ENCODE results near the gene TNFRSF25. TPM values are rescaled to one million over a fixed set of nuclear protein-coding genes. Genes with fewer than 3 reads are reported as not detected.

The TNFRSF25 gene
- total and polyA plus RNA-seq, 2 donors (not counting 3 experiments of a cell fraction or from before 2014, with no cell fraction given), result 33.9 to 38.8 TPM

DNA sequence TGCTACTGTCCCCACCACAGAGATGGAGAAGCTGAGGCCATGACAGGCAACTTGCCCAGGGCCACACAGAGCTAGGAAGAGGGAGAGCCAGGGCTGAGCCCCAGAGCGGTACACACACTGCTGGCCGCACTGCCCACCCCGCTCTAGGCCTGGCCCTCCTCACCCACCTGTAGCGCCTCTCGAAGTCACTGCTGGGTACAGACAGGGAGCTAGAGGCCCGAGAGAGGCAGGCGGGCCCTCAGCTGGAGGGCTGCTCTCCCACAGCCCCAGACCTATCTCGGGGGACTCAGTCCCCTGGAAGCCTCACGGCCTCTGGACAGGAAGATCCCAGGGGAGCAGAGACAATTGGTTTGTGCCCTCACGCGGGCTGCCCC is 42.8 kb upstream of the TNFRSF25 start:
- Histone ChIP-seq H3K9me1 (replicated peaks; ENCODE audit: control insufficient read depth, extremely low read depth, insufficient read depth, low read length) (no peaks in the 10 kb centered on the region), H2AFZ (ENCODE audit: low read depth, low read length) (no peak overlapping the region), H3K9me3 (replicated peaks; ENCODE audit: control insufficient read depth, insufficient read depth, low read length) (no peaks in the 10 kb centered on the region), H3K4me2 (ENCODE audit: insufficient read depth, low read length) (no peak overlapping the region), H3K27ac (ENCODE audit: insufficient read depth, low read depth, low read length) (no peak overlapping the region), H3K4me1 (ENCODE audit: control insufficient read depth, extremely low read depth, insufficient read depth, low read length) (no peaks in the 10 kb centered on the region), H3K9ac (replicated peaks; ENCODE audit: extremely low read depth, insufficient read depth, low read length) (no peak overlapping the region), H3K36me3 (ENCODE audit: control insufficient read depth in 2 of 2, extremely low read depth in 1 of 2, insufficient read depth in 2 of 2, low read length in 2 of 2) (no peaks in the 10 kb centered on the region), H3K79me2 (ENCODE audit: control insufficient read depth, insufficient read depth, low read length) (no peaks in the 10 kb centered on the region), H3K27me3 (ENCODE audit: control insufficient read depth in 2 of 2, insufficient read depth in 2 of 2, low read length in 2 of 2) (no peaks in the 10 kb centered on the region), H3K4me3 (replicated peaks in 1 of 3; ENCODE audit: insufficient read depth in 1 of 3, low read depth in 1 of 3, low read length in 3 of 3) (no peak overlapping the region), H4K20me1 (replicated peaks; ENCODE audit: control insufficient read depth, extremely low read depth, insufficient read depth, low read length) (no peaks in the 10 kb centered on the region)
- ChIA-PET CTCF (interaction anchor here (1.5 kb wide), 1 partner anchor 14 kb away, joined by 9 read pairs; no protein-coding TSS in a partner anchor), POLR2A (no interaction called here)
- no peak for TF ChIP-seq POLR2AphosphoS5 (IDR thresholded peaks at IDR 0.05; ENCODE audit: insufficient read depth, low read depth, low read length)
- TF ChIP-seq JUN (IDR thresholded peaks at IDR 0.05; ENCODE audit: borderline replicate concordance, insufficient read depth, insufficient read length, low read depth), result no peak
- TF ChIP-seq, protein P1, sequence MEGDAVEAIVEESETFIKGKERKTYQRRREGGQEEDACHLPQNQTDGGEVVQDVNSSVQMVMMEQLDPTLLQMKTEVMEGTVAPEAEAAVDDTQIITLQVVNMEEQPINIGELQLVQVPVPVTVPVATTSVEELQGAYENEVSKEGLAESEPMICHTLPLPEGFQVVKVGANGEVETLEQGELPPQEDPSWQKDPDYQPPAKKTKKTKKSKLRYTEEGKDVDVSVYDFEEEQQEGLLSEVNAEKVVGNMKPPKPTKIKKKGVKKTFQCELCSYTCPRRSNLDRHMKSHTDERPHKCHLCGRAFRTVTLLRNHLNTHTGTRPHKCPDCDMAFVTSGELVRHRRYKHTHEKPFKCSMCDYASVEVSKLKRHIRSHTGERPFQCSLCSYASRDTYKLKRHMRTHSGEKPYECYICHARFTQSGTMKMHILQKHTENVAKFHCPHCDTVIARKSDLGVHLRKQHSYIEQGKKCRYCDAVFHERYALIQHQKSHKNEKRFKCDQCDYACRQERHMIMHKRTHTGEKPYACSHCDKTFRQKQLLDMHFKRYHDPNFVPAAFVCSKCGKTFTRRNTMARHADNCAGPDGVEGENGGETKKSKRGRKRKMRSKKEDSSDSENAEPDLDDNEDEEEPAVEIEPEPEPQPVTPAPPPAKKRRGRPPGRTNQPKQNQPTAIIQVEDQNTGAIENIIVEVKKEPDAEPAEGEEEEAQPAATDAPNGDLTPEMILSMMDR (IDR thresholded peaks at IDR 0.05; ENCODE audit: extremely low read depth in 1 of 2, insufficient read depth in 1 of 2, low read depth in 1 of 2, low read length in 2 of 2), result no peak
- TF ChIP-seq EZH2 (IDR thresholded peaks at IDR 0.05; ENCODE audit: borderline replicate concordance, low read depth, low read length, severe bottlenecking), result no peak
- TF ChIP-seq POLR2A (IDR thresholded peaks at IDR 0.05; ENCODE audit: low read depth, low read length), result no peak
- TF ChIP-seq GATA2 (IDR thresholded peaks at IDR 0.05; ENCODE audit: insufficient read depth, insufficient read length, low read depth, low read length), result no peak
- no peak for TF ChIP-seq MYC (IDR thresholded peaks at IDR 0.05; ENCODE audit: low read depth, low read length)
- TF ChIP-seq, protein P2, sequence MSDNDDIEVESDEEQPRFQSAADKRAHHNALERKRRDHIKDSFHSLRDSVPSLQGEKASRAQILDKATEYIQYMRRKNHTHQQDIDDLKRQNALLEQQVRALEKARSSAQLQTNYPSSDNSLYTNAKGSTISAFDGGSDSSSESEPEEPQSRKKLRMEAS (IDR thresholded peaks at IDR 0.05; ENCODE audit: insufficient read depth, insufficient read length), result no peak
- TF ChIP-seq FOS (IDR thresholded peaks at IDR 0.05; ENCODE audit: borderline replicate concordance, insufficient read depth, low read length), result no peak
- intact Hi-C loops (cut with micrococcal nuclease), result no loop called here
- no TSS peak for BruUV-seq (replicated peaks)
- DNase-seq (ENCODE audit: low read depth, low spot score) (no peak), FAIRE-seq (no peak)
- dilution Hi-C loops (cut with MboI; ENCODE audit: extremely low pct_ligation_motif_present, low sequenced_read_pairs), result no loop called here
